ENCODE measurements around the gene NDUFV3. TPM values are rescaled to one million over a fixed set of nuclear protein-coding genes. Genes with fewer than 3 reads are reported as not detected.

The NDUFV3 gene
- total and polyA plus RNA-seq, 8 donors, result 36.6 to 50.3 (median 42.9) TPM

DNA sequence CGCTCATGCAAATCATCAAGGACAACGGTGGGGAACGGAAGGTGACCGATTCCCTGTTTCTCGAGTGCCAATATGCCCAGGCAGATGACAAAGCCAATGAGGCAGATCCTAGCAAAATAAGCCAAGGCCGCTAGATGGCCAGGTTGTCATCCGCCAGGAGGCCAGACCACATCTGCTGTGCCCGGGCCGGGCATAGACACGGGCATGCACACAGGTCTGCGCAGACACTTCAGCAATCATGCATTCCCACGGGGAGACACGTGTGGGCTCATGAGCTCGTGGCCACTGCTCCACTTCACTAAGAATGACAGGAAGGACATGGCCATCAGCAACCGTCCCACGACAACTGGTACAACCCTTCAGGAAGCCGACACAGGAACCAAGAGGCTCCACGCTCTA, 37.2 kb upstream of the NDUFV3 start:
- intact Hi-C loops (cut with DNase I), result no loop called here
- DNase-seq (peak in 1 of 4 donors; percentile 61), ATAC-seq (peak; percentile 22)
- Histone ChIP-seq H3K4me1 (no peaks in the 10 kb centered on the region), H3K27me3 (no peaks in the 10 kb centered on the region), H3K9me3 (no peaks in the 10 kb centered on the region), H3K4me3 (no peak overlapping the region), H3K27ac (no peak overlapping the region), H3K36me3 (peaks cover 0 to 99% of the 10 kb centered on the region in 2 donors)
- TF ChIP-seq, protein P1, sequence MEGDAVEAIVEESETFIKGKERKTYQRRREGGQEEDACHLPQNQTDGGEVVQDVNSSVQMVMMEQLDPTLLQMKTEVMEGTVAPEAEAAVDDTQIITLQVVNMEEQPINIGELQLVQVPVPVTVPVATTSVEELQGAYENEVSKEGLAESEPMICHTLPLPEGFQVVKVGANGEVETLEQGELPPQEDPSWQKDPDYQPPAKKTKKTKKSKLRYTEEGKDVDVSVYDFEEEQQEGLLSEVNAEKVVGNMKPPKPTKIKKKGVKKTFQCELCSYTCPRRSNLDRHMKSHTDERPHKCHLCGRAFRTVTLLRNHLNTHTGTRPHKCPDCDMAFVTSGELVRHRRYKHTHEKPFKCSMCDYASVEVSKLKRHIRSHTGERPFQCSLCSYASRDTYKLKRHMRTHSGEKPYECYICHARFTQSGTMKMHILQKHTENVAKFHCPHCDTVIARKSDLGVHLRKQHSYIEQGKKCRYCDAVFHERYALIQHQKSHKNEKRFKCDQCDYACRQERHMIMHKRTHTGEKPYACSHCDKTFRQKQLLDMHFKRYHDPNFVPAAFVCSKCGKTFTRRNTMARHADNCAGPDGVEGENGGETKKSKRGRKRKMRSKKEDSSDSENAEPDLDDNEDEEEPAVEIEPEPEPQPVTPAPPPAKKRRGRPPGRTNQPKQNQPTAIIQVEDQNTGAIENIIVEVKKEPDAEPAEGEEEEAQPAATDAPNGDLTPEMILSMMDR (IDR thresholded peaks at IDR 0.05), result no peak

DNA sequence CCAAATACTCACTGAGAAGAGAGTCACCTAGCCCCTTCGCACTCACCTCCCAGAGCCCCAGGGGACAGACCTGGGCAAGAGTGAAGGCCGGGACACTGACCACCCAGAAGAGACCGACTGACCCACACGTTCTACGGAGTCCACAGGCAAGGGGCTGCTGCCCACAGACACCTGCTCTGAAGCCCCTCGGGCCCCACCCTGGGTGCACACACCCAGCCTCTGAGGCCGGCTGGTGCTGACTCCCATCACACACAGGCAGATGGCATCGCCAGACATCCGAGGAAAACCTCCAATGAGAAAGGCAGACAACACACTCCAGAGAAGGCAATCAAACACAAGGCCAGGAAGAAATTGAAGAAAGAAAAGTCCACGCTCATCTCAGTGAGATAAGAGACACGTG, 35.9 kb upstream of the NDUFV3 start:
- ATAC-seq (no peak), DNase-seq (no peak)
- intact Hi-C loops (cut with DNase I), result no loop called here
- Histone ChIP-seq H3K4me3 (no peak overlapping the region), H3K27ac (no peak overlapping the region), H3K36me3 (peaks cover 0 to 98% of the 10 kb centered on the region in 2 donors), H3K27me3 (no peaks in the 10 kb centered on the region), H3K4me1 (no peaks in the 10 kb centered on the region), H3K9me3 (no peaks in the 10 kb centered on the region)
- TF ChIP-seq, protein P1 (IDR thresholded peaks at IDR 0.05), result no peak

DNA sequence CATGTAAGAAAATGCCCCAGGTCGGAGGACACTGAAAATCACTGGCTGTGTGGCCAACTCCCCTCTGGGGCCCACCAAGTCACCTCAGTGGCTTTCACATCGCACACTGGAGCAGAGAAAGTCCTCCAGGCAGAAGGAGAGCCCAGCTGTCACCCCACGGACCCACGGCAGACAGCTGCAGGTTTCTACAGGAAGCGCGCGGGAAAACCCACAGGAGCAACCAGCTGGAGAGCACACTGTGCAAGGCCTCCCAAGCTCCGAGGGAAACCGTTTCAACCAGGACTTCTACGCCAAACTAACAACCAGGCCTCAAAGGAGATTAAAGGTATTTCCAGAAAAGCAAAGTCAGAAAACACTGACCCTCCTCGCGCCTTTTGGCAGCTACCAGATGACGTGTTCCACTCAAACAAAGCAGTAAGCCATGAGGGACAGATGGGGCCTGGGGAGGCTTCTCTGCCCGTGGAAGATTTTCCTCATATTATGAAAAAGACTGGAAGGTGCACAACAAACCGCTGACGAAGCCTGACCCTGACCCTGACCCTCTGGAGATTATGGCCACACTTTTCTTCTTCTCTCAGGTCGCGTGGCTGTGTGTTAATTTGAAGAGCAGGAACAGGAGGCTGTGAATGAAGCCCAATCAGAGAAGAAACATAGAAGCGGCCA, 34.8 kb upstream of the NDUFV3 start:
- Histone ChIP-seq H3K4me1 (no peaks in the 10 kb centered on the region), H3K4me3 (no peak overlapping the region), H3K27ac (no peak overlapping the region), H3K36me3 (peaks cover 0 to 98% of the 10 kb centered on the region in 2 donors), H3K27me3 (no peaks in the 10 kb centered on the region), H3K9me3 (no peaks in the 10 kb centered on the region)
- DNase-seq (peak in 1 of 4 donors; percentile 53), ATAC-seq (no peak)
- TF ChIP-seq, protein P1 (IDR thresholded peaks at IDR 0.05), result no peak
- intact Hi-C loops (cut with DNase I), result no loop called here

DNA sequence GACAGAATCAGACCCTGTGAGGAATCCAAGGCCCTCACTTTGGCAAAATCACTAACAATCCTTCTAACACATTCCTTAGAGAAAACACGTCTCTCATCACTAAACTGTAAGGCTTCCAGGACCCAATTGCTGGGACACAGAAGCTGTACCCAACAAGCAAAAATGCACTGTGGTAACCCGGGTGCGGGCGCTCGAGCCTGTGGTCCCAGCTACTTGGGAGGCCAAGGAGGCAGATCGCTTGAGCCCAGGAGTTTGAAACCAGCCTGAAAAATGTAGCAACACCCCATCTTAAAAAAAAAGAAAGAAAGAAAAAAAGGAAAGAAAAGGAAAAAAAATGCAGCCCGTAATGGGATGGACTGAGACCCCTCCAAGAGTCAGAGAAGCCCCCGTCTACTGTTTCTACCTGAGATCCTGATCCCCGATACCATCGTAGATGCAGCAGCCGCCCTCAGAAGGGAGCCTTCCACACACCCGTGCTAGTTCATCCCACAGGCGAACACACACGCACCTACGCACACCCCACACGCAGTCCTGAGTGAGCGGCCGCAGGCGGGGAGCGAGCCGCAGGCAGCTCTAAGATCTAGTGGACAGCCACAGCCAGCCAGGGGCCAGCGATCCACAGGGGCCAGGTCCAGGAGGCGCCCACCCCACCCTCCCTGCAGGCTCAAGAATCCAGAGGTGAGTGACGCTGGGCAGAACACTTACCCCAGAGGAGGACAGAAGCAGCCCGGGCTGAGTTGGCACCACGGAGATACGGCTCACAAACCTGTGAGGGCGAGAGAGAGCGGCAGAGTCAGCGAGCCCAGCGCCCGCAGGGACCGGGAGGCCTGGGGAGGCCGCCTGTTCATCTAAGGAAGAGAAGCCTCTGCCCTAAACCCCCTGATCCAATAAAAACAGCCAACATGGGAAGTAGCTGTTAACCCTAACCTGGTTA, 33.9 kb upstream of the NDUFV3 start:
- TF ChIP-seq, protein P1 (IDR thresholded peaks at IDR 0.05), result no peak
- no peaks in the 10 kb centered on the region for H3K4me1 ChIP-seq
- no peak overlapping the region for H3K27ac ChIP-seq
- H3K36me3 ChIP-seq, result peaks cover 0 to 94% of the 10 kb centered on the region in 2 donors
- ATAC-seq (no peak), DNase-seq (peak in 1 of 4 donors; percentile 59)
- H3K4me3 ChIP-seq, result no peak overlapping the region
- intact Hi-C loops (cut with DNase I), result no loop called here
- no peaks in the 10 kb centered on the region for H3K27me3 ChIP-seq
- no peaks in the 10 kb centered on the region for H3K9me3 ChIP-seq

DNA sequence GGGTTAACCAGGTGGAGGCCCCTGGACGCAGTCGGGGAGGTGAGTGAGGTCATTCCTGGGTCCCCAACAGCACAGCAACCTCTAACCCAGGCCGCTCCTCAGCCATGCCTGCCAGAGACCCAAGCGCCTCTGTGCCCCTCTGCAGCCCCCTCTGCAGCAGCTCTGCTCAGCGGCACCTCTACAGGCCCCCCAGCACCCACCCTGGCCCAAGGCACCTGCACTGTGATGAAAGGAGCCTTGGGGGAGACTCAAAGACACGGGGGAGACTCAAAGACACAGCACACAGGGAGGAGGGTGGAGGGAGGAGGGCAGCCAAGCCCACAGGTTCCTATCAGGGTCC, 33.2 kb upstream of the NDUFV3 start:
- H3K27ac ChIP-seq, result no peak overlapping the region
- H3K4me1 ChIP-seq, result no peaks in the 10 kb centered on the region
- ATAC-seq (no peak), DNase-seq (peak in 1 of 4 donors; percentile 50)
- TF ChIP-seq, protein P1 (IDR thresholded peaks at IDR 0.05), result no peak
- no peaks in the 10 kb centered on the region for H3K27me3 ChIP-seq
- no peak overlapping the region for H3K4me3 ChIP-seq
- H3K9me3 ChIP-seq, result no peaks in the 10 kb centered on the region
- intact Hi-C loops (cut with DNase I), result no loop called here
- H3K36me3 ChIP-seq, result peaks cover 0 to 94% of the 10 kb centered on the region in 2 donors

All from left lung (tissue), 10 donors.